ENCODE results near the gene MKX.
A peak's percentile ranks its signal among the peaks of the same experiment; 100 is the strongest.
"Not testable (repeated sequence)": the region's sequence is repeated elsewhere in the genome, so short reads cannot be mapped to it uniquely, and the experiment has no call there.

DNA sequence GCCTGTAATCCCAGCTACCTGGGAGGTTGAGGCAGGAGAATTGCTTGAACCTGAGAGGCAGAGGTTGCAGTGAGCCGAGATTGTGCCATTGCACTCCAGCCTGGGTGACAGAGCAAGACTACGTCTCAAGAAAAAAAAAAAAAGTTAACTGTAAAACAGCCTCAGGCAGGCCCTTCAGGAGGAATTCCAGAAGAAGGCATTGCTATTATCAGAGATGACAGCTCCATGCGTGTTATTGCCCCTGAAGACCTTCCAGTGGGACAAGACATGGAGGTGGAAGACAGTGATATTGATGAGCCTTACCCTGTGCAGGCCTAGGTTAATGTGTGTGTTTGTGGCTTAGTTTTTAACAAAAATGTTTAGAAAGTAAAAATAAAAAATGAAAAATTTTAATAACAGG lies 63.8 kb downstream of the MKX start:
- peak in 2 of 3 donors; percentile 27 to 40 for TF ChIP-seq POLR2AphosphoS5 (IDR thresholded peaks at IDR 0.05)
- TF ChIP-seq POLR2A (IDR thresholded peaks at IDR 0.05): not testable (repeated sequence)

Measured in transverse colon (tissue), 3 donors.